Fibroblast of skin of right quadriceps (primary cell): Measurements from ENCODE around the gene CDH3.

Experiments
- DNase-seq: peaks from one replicate; pipeline ENCODE4 v3.0.0-alpha.2; 2013

Gene CDH3

DNA sequence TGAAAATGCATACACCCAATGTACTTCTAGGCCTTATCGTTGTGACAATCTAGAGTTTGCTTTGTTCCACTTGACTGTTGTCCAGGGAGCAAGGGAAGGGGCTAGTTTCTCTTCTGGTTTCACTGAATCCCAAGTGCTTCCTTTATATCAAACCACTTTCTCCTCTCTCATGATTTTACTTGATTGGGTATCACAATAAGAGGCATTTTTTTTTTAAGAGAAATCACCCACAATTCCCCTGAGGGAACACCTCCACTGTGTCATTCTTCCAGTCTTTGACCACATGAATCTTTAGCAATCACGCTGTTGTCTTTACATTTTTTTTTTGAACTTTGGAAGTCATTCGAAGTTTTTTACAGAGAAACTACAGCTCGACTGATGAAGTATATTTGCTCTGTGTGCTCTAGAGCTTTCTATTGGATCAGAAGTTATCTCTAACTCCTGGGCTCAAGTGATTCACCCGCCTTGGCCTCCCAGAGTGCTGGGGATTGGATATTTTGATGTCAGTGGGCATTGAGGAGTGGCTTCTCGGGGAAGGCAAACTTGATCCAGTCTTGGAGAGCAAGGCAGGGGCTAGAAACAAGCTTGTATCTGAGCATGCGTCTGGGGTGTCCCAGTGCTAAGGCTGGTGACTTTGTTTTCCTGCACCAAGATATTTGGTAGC, 95.0 kb downstream of the CDH3 start:
- no peak for DNase-seq

DNA sequence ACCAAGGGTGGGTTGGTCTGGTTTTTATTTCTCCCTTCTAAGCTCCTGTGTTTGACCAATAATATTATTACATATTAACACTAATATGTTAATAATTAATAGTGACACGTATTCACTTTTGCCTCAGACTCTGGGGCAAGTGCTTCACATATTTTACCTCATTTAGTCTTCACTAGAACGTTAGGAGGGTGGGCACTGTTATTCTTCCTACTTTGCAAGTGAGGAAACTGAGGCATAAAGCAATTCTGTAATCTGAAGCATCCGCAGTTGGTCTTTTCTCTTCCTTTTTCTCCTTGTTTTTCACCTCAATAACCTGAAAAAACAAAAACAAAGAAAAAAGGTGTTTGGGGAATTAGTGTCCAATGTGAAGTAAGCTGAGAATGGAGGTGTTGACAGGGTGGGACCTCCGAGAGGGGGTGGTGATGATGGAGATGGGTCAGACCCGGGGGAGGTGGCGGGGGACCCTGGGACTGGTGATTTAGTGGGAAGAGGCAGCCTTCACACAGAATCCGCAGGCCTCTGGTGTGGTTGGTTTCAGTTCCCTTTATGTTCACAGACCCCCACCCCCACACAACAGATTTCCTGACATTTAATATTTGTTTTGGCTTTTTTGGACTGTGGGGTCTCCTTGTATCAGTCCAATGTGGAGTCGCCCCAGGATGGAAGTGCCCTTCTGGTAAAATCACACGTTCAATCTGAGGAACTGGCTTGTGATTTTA, 95.7 kb downstream of the CDH3 start:
- DNase-seq = no peak

DNA sequence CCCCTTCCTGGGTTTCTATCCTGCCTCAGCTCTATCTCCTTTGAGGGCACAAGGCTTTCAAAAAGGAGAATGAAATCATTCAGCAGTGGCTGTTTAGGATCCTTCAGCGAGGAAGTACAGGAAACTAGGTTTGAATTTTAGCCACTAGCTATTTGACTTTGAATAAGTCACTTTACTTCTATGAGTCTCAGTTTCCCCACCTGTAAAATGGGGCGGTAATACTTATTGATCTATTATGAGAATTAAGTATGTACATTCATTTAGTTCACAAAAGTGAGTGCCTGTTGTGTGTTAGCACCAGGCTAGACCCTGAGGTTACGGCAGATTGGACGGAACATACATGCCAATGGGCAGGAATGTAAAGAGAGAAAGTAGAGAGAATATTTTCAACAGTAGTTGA, 98.6 kb downstream of the CDH3 start:
- DNase-seq = no peak

- DNase-seq = no peak
Observed at GRCh38 chr16:68744744-68745280, 99.7 kb downstream of the CDH3 start.

DNA sequence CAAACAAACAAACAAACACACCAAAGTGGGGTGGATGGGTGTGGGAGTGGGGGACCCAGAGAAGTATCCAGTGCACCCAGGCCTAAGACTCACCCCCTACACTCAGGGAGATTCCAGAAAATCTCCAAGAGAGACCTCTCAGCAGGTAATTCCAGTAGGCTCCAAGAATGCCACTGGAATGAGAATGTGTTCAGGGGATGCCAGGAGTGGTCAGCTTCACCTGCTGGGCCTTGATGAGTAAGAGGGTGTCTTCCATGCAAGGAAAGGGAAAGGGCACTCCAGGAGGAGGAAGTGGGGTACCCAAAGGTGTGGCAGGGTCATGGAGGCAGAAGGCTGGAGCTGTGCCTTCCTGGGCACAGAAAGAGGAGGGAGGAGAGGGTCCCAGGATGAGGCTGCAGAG, 101.8 kb downstream of the CDH3 start:
- no peak for DNase-seq

- no peak for DNase-seq
Observed at GRCh38 chr16:68749432-68749831, 104.3 kb downstream of the CDH3 start.
